GM12875 (cell line): ENCODE results near the gene LSS.
"Not testable (repeated sequence)": the region's sequence is repeated elsewhere in the genome, so short reads cannot be mapped to it uniquely, and the experiment has no call there.

Source experiments
- H3K4me3 ChIP-seq: one replicate; pipeline ENCODE4 v1.5.1; 2011; ENCODE audit warnings: low read depth, low read length, control low read depth
- CTCF ChIP-seq: IDR thresholded peaks from 2 replicates; pipeline ENCODE4 v1.5.1; 2011; ENCODE audit warnings: low read depth, mild to moderate bottlenecking, control low read depth, inconsistent platforms, low read length, moderate library complexity, borderline replicate concordance; ENCODE audit not compliant: insufficient read depth

Gene LSS

DNA sequence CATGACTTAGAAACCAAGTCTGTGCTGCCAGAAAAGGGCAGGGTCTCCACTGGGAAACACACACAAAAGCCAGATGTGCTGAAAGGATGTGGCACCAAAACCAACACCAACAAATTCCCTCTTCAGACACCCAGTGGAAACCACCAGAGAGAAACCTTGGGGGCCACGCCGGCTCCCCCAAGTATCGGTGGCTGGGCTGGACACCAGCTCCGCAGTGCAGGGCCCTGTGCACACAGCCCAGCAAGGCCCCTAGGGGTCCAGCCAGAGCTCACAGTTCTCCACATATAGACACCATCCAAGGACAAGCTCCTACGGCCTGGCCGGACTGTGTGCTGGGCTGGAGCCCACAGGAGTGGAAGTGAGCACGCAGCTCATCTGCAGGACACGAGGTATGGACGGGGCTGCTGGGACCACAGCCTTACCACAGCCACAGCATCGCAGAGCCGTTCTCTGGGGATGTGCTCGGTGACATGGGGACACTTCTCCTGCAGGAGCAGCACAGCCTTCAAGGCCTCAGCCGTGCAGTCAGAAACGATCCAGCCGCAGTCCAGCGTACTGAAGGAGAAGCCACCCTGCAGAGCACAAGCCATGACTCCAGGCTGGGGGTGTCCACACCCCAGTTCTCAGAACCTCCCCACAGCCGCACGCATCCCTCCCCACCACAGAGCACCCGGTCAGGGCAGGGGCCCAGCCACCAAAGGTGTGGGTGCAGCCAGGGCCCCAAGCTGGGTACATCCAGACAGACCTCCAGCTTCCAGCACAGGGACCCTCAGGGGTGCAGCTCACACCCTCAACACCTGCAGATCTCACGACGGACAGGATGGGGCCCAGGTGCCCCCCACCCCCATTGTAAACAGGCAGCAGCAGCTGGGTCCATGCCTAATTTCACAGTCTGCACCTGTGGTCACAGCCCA, 21.3 kb downstream of the LSS start:
- TF ChIP-seq CTCF, result no peak

GRCh38 chr21:46206163-46207005, 22.2 kb downstream of the LSS start:
- H3K4me3 ChIP-seq, result no peak overlapping the region
- no peak for TF ChIP-seq CTCF

More for the DNA sequence above, 21.3 kb downstream of the LSS start:
- no peak overlapping the region for H3K4me3 ChIP-seq

DNA sequence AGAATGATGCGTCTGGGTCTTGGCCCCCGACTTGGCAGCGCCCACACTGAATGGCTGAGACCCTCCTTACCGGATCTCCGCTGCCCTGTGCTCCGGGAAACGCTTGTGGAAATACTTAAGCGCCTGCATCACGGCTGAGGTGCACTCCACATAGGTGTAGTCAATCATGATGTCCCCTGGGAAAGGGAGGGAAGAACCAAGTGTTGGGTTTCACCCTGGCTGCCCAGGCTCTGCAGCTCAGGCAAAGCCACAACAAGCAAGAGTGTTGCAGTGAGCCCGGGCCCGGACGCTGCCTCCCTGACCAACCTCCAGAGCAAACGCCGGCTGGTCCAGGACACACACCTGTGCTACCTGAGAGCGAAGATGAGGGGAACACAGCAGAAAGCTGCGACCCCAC, 22.8 kb downstream of the LSS start:
- TF ChIP-seq CTCF, result no peak
- no peak overlapping the region for H3K4me3 ChIP-seq

DNA sequence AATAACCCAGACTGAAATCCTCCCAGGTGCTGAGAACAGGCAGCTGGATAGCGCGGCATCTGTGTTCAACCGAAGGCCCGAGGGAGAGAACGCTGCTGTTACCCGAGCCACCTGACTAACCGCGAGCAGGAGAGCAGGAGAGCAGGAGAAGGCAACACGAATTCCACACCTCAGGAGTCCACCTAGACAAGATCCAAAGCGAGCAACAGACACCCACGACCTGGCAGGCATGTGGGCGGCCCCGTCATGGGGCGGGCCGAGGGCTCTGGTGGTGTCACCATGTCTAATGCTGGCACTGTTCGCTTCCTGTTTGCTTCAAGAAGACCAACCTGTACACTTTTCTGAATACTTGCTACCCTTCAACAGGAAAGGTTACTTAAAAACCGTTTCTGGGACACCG, 23.4 kb downstream of the LSS start:
- no peak for TF ChIP-seq CTCF
- no peak overlapping the region for H3K4me3 ChIP-seq

DNA sequence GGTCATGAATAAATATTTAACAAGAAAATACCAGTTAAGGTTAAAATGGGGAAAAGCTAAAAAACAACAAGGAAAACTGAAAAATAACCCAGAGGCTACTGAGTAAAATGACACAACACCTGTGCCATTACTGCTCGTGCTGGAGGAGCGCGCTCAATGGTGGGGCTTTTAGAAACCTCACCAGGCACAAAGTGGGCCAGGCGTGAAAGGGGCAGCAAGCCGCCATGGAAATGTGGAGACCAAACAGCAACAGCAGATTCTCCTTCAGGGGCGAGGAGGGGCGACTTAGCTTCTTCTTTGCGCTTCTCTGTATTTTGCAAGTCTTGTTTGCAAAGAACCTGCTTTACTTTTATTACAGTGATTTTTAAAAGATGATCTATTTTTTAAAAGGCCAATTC, 25.4 kb downstream of the LSS start:
- no peak overlapping the region for H3K4me3 ChIP-seq
- TF ChIP-seq CTCF, result no peak

GRCh38 chr21:46202592-46203202, 25.9 kb downstream of the LSS start:
- no peak overlapping the region for H3K4me3 ChIP-seq
- TF ChIP-seq CTCF, result no peak

DNA sequence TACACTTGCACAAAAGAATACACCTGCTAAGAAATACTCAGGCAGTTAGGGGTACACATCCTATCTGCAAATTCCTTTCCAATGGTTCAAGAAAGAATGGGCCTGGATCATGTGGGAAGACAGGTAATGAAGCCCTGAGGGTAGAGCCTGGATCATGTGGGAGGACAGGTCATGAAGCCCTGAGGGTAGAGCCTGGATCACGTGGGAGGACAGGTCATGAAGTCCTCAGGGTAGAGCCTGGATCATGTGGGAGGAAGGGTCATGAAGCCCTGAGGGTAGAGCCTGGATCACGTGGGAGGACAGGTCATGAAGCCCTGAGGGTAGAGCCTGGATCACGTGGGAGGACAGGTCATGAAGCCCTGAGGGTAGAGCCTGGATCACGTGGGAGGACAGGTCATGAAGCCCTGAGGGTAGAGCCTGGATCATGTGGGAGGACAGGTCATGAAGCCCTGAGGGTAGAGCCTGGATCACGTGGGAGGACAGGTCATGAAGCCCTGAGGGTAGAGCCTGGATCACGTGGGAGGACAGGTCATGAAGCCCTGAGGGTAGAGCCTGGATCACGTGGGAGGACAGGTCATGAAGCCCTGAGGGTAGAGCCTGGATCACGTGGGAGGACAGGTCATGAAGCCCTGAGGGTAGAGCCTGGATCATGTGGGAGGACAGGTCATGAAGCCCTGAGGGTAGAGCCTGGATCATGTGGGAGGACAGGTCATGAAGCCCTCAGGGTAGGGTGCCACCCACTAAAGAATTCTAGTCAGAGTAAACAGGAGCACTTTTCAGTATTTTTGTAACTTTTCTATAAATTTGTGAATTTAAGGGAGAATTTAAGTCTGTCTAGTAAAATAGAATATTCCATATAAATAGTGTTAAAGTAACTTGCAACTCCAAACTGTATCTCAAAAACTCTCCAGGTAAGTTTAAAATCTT, 27.4 kb downstream of the LSS start:
- not testable (repeated sequence) for H3K4me3 ChIP-seq
